Keratinocyte (primary cell): ENCODE results near the gene ZNF260.
"Not testable (repeated sequence)": the region's sequence is repeated elsewhere in the genome, so short reads cannot be mapped to it uniquely, and the experiment has no call there.

Source experiments
- CTCF ChIP-seq, 3 experiments: IDR thresholded peaks in 1 of 3; conservative IDR thresholded peaks in 1 of 3; optimal IDR thresholded peaks in 1 of 3; 2 replicates in 2 of 3; 3 replicates in 1 of 3; pipeline versions ENCODE3 to v1.5.1; 2011; ENCODE audit warnings: low read length in 3 of 3, mild to moderate bottlenecking in 3 of 3, moderate library complexity in 2 of 3, control low read depth in 1 of 3, inconsistent platforms in 1 of 3; ENCODE audit not compliant: insufficient read depth in 2 of 3; ENCODE audit errors: extremely low read depth in 1 of 3
- EZH2 ChIP-seq: IDR thresholded peaks from one replicate; pipeline ENCODE4 v1.6.1; 2012; ENCODE audit warnings: inconsistent platforms, mild to moderate bottlenecking, low read length, moderate library complexity

GRCh38 chr19:36490846-36491245 is 37.2 kb downstream of the ZNF260 start:
- TF ChIP-seq CTCF (optimal IDR thresholded peaks at IDR 0.05 in 1 of 3, IDR thresholded peaks at IDR 0.05 in 1 of 3, conservative IDR thresholded peaks at IDR 0.05 in 1 of 3; ENCODE audit: extremely low read depth in 1 of 3, insufficient read depth in 2 of 3, low read length in 3 of 3); EZH2: not testable (repeated sequence)
